MM.1S (cell line): ENCODE results near the gene BCL11A.

Source experiments
- DNase-seq: peaks from one replicate; pipeline ENCODE4 v3.0.0-alpha.2; 2015
- H2AFZ ChIP-seq: fragments of 300-600 bp; sonication (generic); 2 replicates; pipeline ENCODE4 v1.6.0; 2016; ENCODE audit warnings: antibody characterized with exemption, low read length
- H3F3A ChIP-seq: fragments of 300-600 bp; sonication (generic); 2 replicates; pipeline ENCODE4 v1.6.1; 2016; ENCODE audit warnings: mild to moderate bottlenecking, antibody characterized with exemption, low read length, moderate library complexity, mixed read lengths; ENCODE audit not compliant: insufficient read depth
- H3K27ac ChIP-seq: fragments of 300-600 bp; sonication (generic); 2 replicates; pipeline ENCODE4 v1.5.1; 2016; ENCODE audit warnings: mild to moderate bottlenecking, low read length
- H3K27me3 ChIP-seq: fragments of 300-600 bp; sonication (generic); replicated peaks from 2 replicates; pipeline ENCODE4 v1.6.0; 2016; ENCODE audit warnings: low read length; ENCODE audit not compliant: insufficient read depth
- H3K36me3 ChIP-seq: fragments of 300-600 bp; sonication (generic); replicated peaks from 2 replicates; pipeline ENCODE4 v1.6.1; 2016; ENCODE audit warnings: mild to moderate bottlenecking, low read length, mixed read lengths; ENCODE audit not compliant: insufficient read depth
- H3K4me1 ChIP-seq: fragments of 300-600 bp; sonication (generic); 2 replicates; pipeline ENCODE4 v1.6.1; 2016; ENCODE audit warnings: low read length, mixed read lengths
- H3K4me2 ChIP-seq: fragments of 300-600 bp; sonication (generic); 2 replicates; pipeline ENCODE4 v1.6.0; 2016; ENCODE audit warnings: low read depth, low read length
- H3K4me3 ChIP-seq: fragments of 300-600 bp; sonication (generic); 2 replicates; pipeline ENCODE4 v1.5.1; 2016; ENCODE audit warnings: low read length, mixed read lengths
- H3K79me2 ChIP-seq: fragments of 300-600 bp; sonication (generic); 2 replicates; pipeline ENCODE4 v1.6.1; 2016; ENCODE audit warnings: mixed run types, low read length, mixed read lengths
- H3K9ac ChIP-seq: fragments of 300-600 bp; sonication (generic); 2 replicates; pipeline ENCODE4 v1.6.1; 2016; ENCODE audit warnings: low read length, mixed read lengths
- H3K9me2 ChIP-seq: fragments of 300-600 bp; sonication (generic); replicated peaks from 2 replicates; pipeline ENCODE4 v1.6.1; 2016; ENCODE audit warnings: mild to moderate bottlenecking, low read length, mixed read lengths; ENCODE audit not compliant: insufficient read depth
- H3K9me3 ChIP-seq: fragments of 300-600 bp; sonication (generic); replicated peaks from 2 replicates; pipeline ENCODE4 v1.6.1; 2016; ENCODE audit warnings: mild to moderate bottlenecking, low read length, mixed read lengths; ENCODE audit not compliant: insufficient read depth
- H4K20me1 ChIP-seq: fragments of 300-600 bp; sonication (generic); 2 replicates; pipeline ENCODE4 v1.6.1; 2016; ENCODE audit warnings: mild to moderate bottlenecking, low read length, moderate library complexity, mixed read lengths; ENCODE audit not compliant: insufficient read depth
- EZH2 ChIP-seq: fragments of 300-600 bp; sonication (generic); optimal IDR thresholded peaks from 2 replicates; pipeline ENCODE3; 2017; ENCODE audit warnings: low read depth, mild to moderate bottlenecking, antibody characterized with exemption, low read length, mixed read lengths
- EZH2phosphoT487 ChIP-seq: fragments of 300-600 bp; sonication (generic); IDR thresholded peaks from 2 replicates; pipeline ENCODE4 v1.6.1; 2018; ENCODE audit warnings: antibody characterized with exemption, low read length
- TF ChIP-seq, protein P1 (sequence below): fragments of 300-600 bp; sonication (generic); IDR thresholded peaks from 2 replicates; pipeline ENCODE4 v1.5.1; 2016; ENCODE audit warnings: antibody characterized with exemption, low read length, mixed read lengths

Gene BCL11A

DNA sequence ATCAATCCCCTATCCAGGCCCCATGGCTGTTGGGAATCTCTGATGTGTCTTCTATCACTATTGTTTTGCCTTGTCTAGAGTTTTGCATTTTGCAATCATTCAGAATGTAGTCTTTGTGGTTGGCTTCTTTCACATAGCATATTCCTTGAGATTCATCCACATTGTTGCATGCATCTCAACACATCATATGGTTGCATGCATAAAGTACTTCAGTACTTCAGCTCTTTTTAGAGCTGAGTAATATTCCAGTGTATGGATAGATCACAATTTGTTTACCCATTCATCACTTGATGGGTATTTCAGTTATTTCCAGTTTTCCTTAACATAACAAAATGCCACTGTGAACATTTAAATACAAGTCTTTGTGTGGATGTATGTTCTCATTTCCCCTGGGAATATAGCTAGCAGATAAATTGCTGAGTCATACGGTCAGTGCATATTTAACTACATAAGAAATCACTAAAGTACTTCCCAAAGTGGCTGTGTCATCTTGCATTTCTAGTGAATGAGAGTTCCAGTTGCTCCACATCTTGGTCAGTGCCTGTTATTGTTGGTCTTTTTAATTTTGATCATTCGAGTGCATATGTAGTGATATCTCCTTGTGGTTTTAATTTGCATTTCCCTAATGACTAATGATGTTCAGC is 138.8 kb downstream of the BCL11A start:
- Histone ChIP-seq H3K4me2 (no peak overlapping the region), H3F3A (no peaks in the 10 kb centered on the region), H3K36me3 (no peaks in the 10 kb centered on the region), H2AFZ (no peak overlapping the region), H3K27me3 (no peaks in the 10 kb centered on the region), H3K4me3 (no peak overlapping the region), H3K9me2 (no peaks in the 10 kb centered on the region), H4K20me1 (no peaks in the 10 kb centered on the region), H3K9me3 (no peaks in the 10 kb centered on the region), H3K79me2 (no peaks in the 10 kb centered on the region), H3K27ac (no peak overlapping the region), H3K9ac (no peak overlapping the region), H3K4me1 (no peaks in the 10 kb centered on the region)
- TF ChIP-seq EZH2: no peak
- TF ChIP-seq, protein P1, sequence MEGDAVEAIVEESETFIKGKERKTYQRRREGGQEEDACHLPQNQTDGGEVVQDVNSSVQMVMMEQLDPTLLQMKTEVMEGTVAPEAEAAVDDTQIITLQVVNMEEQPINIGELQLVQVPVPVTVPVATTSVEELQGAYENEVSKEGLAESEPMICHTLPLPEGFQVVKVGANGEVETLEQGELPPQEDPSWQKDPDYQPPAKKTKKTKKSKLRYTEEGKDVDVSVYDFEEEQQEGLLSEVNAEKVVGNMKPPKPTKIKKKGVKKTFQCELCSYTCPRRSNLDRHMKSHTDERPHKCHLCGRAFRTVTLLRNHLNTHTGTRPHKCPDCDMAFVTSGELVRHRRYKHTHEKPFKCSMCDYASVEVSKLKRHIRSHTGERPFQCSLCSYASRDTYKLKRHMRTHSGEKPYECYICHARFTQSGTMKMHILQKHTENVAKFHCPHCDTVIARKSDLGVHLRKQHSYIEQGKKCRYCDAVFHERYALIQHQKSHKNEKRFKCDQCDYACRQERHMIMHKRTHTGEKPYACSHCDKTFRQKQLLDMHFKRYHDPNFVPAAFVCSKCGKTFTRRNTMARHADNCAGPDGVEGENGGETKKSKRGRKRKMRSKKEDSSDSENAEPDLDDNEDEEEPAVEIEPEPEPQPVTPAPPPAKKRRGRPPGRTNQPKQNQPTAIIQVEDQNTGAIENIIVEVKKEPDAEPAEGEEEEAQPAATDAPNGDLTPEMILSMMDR: no peak
- TF ChIP-seq EZH2phosphoT487: no peak
- DNase-seq: no peak

DNA sequence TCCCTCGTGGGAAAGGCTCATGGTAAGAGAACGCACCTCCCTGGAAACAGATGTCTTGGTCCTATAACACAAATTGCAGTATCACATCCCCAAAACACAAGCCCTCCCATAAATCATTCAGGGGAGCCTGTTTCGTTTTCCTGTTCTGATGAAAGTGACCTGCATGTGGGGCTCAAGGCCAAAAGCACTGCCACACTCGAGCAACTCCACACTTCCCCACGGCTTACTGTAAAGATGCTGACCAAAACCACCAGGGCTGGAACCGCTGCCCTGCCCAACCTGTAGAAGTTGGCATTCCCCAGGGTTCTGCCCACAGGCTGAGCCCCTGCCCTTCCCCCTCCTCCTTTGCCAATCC is 139.7 kb downstream of the BCL11A start:
- no peak for TF ChIP-seq EZH2
- H3K36me3 ChIP-seq: no peaks in the 10 kb centered on the region
- H3F3A ChIP-seq: no peaks in the 10 kb centered on the region
- DNase-seq: no peak
- no peak overlapping the region for H3K9ac ChIP-seq
- H3K9me2 ChIP-seq: no peaks in the 10 kb centered on the region
- H3K27ac ChIP-seq: no peak overlapping the region
- H3K4me2 ChIP-seq: no peak overlapping the region
- H4K20me1 ChIP-seq: no peaks in the 10 kb centered on the region
- no peaks in the 10 kb centered on the region for H3K27me3 ChIP-seq
- no peak overlapping the region for H3K4me3 ChIP-seq
- H3K79me2 ChIP-seq: no peaks in the 10 kb centered on the region
- H3K9me3 ChIP-seq: no peaks in the 10 kb centered on the region
- no peak overlapping the region for H2AFZ ChIP-seq
- H3K4me1 ChIP-seq: no peaks in the 10 kb centered on the region

DNA sequence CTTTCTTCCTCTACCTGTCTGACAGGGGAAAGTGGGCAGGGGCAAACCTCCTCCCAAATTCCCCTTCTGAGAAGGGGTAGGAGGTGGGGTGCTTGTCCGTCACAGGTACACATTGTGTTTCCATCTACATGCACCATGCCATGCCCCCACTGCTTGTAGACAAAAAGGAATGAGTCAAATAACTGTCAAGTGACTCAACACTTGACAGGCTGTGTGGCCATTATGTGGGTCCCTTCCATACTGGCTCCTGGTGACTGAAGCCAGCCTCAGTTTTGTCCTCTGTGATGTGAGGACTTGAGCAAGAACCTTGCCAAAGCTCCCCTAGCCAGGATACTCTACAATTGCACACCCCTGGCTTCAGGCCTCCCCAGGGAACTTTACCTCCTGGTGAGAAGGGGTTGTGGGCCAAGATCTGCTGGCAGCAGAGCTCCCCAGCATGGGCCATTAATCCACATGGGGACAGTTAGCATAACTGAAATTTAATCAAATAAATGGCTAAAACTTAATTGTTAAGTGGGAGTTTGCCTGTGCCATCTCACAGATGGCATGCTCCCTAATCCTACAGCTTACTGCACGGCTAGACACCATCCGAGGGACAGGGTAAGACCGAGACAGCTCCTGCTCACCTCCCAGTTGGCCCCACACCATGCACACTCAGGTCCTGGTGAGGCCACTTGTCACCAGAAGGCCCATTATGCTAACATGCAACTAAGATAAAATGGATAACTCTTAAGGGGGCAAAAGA is 140.2 kb downstream of the BCL11A start:
- H2AFZ ChIP-seq: no peak overlapping the region
- H3K4me1 ChIP-seq: no peaks in the 10 kb centered on the region
- H3K9me3 ChIP-seq: no peaks in the 10 kb centered on the region
- no peaks in the 10 kb centered on the region for H3K79me2 ChIP-seq
- TF ChIP-seq, protein P1: no peak
- TF ChIP-seq EZH2 (no peak), EZH2phosphoT487 (no peak)
- no peak for DNase-seq
- H3K27ac ChIP-seq: no peak overlapping the region
- no peaks in the 10 kb centered on the region for H3F3A ChIP-seq
- H3K4me2 ChIP-seq: no peak overlapping the region
- H3K4me3 ChIP-seq: no peak overlapping the region
- H3K27me3 ChIP-seq: no peaks in the 10 kb centered on the region
- H4K20me1 ChIP-seq: no peaks in the 10 kb centered on the region
- H3K9ac ChIP-seq: no peak overlapping the region
- H3K36me3 ChIP-seq: no peaks in the 10 kb centered on the region
- no peaks in the 10 kb centered on the region for H3K9me2 ChIP-seq

DNA sequence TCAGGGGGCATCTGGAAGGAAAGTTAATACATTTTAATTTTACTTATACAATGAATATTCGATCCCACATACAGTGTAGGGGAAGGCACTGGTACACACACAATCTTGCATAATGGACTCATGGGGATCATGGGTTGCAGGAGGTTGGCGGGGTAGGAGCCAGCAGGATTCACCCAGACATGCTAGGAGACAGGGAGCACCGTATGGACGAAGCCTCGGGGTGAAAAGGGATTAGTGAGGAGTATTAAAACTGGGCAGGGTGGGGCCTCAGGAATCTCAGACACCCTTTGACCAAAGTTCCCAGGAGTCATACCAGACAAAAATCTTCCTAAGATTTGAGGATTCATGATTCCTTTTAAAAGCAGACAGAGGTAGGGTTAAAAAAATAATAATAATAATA is 140.8 kb downstream of the BCL11A start:
- Histone ChIP-seq H4K20me1 (no peaks in the 10 kb centered on the region), H3F3A (no peaks in the 10 kb centered on the region), H2AFZ (no peak overlapping the region), H3K27ac (no peak overlapping the region), H3K9me2 (no peaks in the 10 kb centered on the region), H3K27me3 (no peaks in the 10 kb centered on the region), H3K4me1 (no peaks in the 10 kb centered on the region), H3K9me3 (no peaks in the 10 kb centered on the region), H3K9ac (no peak overlapping the region), H3K36me3 (no peaks in the 10 kb centered on the region), H3K4me3 (no peak overlapping the region), H3K79me2 (no peaks in the 10 kb centered on the region), H3K4me2 (no peak overlapping the region)
- DNase-seq: no peak
- TF ChIP-seq EZH2 (no peak), EZH2phosphoT487 (no peak)
- TF ChIP-seq, protein P1: no peak
